ENCODE measurements around the gene MAP3K10. TPM values are rescaled to one million over a fixed set of nuclear protein-coding genes. Genes with fewer than 3 reads are reported as not detected.

MAP3K10 gene
- total RNA-seq, 4 donors from 2014 or later, result 10.2 to 24.8 (median 11.6) TPM

- intact Hi-C loops (cut with DNase I; ENCODE audit: low total_unique reads), result no loop called here
- H3K4me3 ChIP-seq (ENCODE audit: low read depth, poor library complexity, severe bottlenecking), result no peak overlapping the region
- WGBS, 2 donors, result 55 to 66% methylated on average over 8 of the region's 8 CpGs
- DNase-seq (ENCODE audit: low spot score in 2 of 2), result no peak
- TF ChIP-seq POLR2A (IDR thresholded peaks at IDR 0.05) (no peak), CTCF (IDR thresholded peaks at IDR 0.05) (no peak)
Measured at GRCh38 chr19:40155749-40156265, 35.4 kb upstream of the MAP3K10 start.

GRCh38 chr19:40157059-40157458 is 34.2 kb upstream of the MAP3K10 start:
- intact Hi-C loops (cut with DNase I; ENCODE audit: low total_unique reads), result no loop called here
- WGBS, 2 donors, result 77 to 90% methylated on average over 6 of the region's 6 CpGs
- no peak for DNase-seq (ENCODE audit: low spot score in 2 of 2)
- H3K4me3 ChIP-seq (ENCODE audit: low read depth, poor library complexity, severe bottlenecking), result no peak overlapping the region
- no peak for TF ChIP-seq POLR2A (IDR thresholded peaks at IDR 0.05)
- no peak for TF ChIP-seq CTCF (IDR thresholded peaks at IDR 0.05)

GRCh38 chr19:40159744-40160143 is 31.5 kb upstream of the MAP3K10 start:
- H3K4me3 ChIP-seq (ENCODE audit: low read depth, poor library complexity, severe bottlenecking), result no peak overlapping the region
- WGBS, 2 donors, result 81 to 92% methylated on average over 5 of the region's 5 CpGs
- TF ChIP-seq CTCF (IDR thresholded peaks at IDR 0.05), result no peak
- TF ChIP-seq POLR2A (IDR thresholded peaks at IDR 0.05), result no peak
- intact Hi-C loops (cut with DNase I; ENCODE audit: low total_unique reads), result no loop called here
- DNase-seq (ENCODE audit: low spot score in 2 of 2), result no peak

- intact Hi-C loops (cut with DNase I; ENCODE audit: low total_unique reads), result no loop called here
- no peak for DNase-seq (ENCODE audit: low spot score in 2 of 2)
- 83 to 90% methylated on average over 3 of the region's 3 CpGs for WGBS, 2 donors
- no peak for TF ChIP-seq CTCF (IDR thresholded peaks at IDR 0.05)
- TF ChIP-seq POLR2A (IDR thresholded peaks at IDR 0.05), result no peak
- H3K4me3 ChIP-seq (ENCODE audit: low read depth, poor library complexity, severe bottlenecking), result no peak overlapping the region
Measured at GRCh38 chr19:40162104-40162503, 29.1 kb upstream of the MAP3K10 start.

- no peak overlapping the region for H3K4me3 ChIP-seq (ENCODE audit: low read depth, poor library complexity, severe bottlenecking)
- intact Hi-C loops (cut with DNase I; ENCODE audit: low total_unique reads), result no loop called here
- TF ChIP-seq POLR2A (IDR thresholded peaks at IDR 0.05), result no peak
- TF ChIP-seq CTCF (IDR thresholded peaks at IDR 0.05), result no peak
- WGBS, 2 donors, result 80 to 94% methylated on average over 4 of the region's 4 CpGs
- no peak for DNase-seq (ENCODE audit: low spot score in 2 of 2)
Measured at GRCh38 chr19:40163541-40164129, 27.6 kb upstream of the MAP3K10 start.
